HG02840 (cell line): ENCODE measurements around the gene NHLRC1.

Experiments used
- ATAC-seq: cut with Tn5 transposase; IDR thresholded peaks from one replicate; pipeline ENCODE4 v1.9.1; 2021; ENCODE audit warnings: mild to moderate bottlenecking, moderate library complexity, moderate number of reproducible peaks; ENCODE audit not compliant: unreplicated experiment, low FRiP score

The NHLRC1 gene

GRCh38 chr6:18139935-18140621 lies 17.6 kb upstream of the NHLRC1 start:
- no peak for ATAC-seq

- no peak for ATAC-seq
Measured at GRCh38 chr6:18138906-18139305, 16.4 kb upstream of the NHLRC1 start.

- no peak for ATAC-seq
Measured at GRCh38 chr6:18136260-18136659, 13.8 kb upstream of the NHLRC1 start.

- no peak for ATAC-seq
Measured at GRCh38 chr6:18135171-18135570, 12.7 kb upstream of the NHLRC1 start.

- ATAC-seq, result no peak
Measured at GRCh38 chr6:18132346-18132745, 9.9 kb upstream of the NHLRC1 start.

- no peak for ATAC-seq
Measured at GRCh38 chr6:18126121-18126520, 3.6 kb upstream of the NHLRC1 start.

GRCh38 chr6:18121580-18122127 lies 823 bp downstream of the NHLRC1 start:
- no peak for ATAC-seq

- no peak for ATAC-seq
Measured at GRCh38 chr6:18119236-18119635, 3.2 kb downstream of the NHLRC1 start.

- ATAC-seq, result no peak
Measured at GRCh38 chr6:18118330-18118729, 4.1 kb downstream of the NHLRC1 start.

- ATAC-seq, result no peak
Measured at GRCh38 chr6:18117136-18117535, 5.3 kb downstream of the NHLRC1 start.

GRCh38 chr6:18115356-18115755 lies 7.1 kb downstream of the NHLRC1 start:
- no peak for ATAC-seq

- ATAC-seq, result no peak
Measured at GRCh38 chr6:18110162-18110561, 12.3 kb downstream of the NHLRC1 start.

- ATAC-seq, result no peak
Measured at GRCh38 chr6:18107061-18107460, 15.4 kb downstream of the NHLRC1 start.

GRCh38 chr6:18102783-18103509 lies 19.5 kb downstream of the NHLRC1 start:
- ATAC-seq, result no peak

- ATAC-seq, result no peak
Measured at GRCh38 chr6:18101873-18102272, 20.6 kb downstream of the NHLRC1 start.

- no peak for ATAC-seq
Measured at GRCh38 chr6:18101271-18101670, 21.2 kb downstream of the NHLRC1 start.

- ATAC-seq, result no peak
Measured at GRCh38 chr6:18100296-18100695, 22.2 kb downstream of the NHLRC1 start.

GRCh38 chr6:18099511-18099910 lies 23.0 kb downstream of the NHLRC1 start:
- no peak for ATAC-seq

- no peak for ATAC-seq
Measured at GRCh38 chr6:18096423-18096822, 26.1 kb downstream of the NHLRC1 start.

GRCh38 chr6:18091382-18091781 lies 31.1 kb downstream of the NHLRC1 start:
- no peak for ATAC-seq

- no peak for ATAC-seq
Measured at GRCh38 chr6:18090349-18090786, 32.1 kb downstream of the NHLRC1 start.
